NK-92 (cell line): ENCODE measurements around the gene SNX3.

Source experiments
- DNase-seq: peaks from one replicate; lab custom pipeline; 2025; ENCODE audit not compliant: unreplicated experiment; lab: John Stamatoyannopoulos, UW

Gene SNX3

DNA sequence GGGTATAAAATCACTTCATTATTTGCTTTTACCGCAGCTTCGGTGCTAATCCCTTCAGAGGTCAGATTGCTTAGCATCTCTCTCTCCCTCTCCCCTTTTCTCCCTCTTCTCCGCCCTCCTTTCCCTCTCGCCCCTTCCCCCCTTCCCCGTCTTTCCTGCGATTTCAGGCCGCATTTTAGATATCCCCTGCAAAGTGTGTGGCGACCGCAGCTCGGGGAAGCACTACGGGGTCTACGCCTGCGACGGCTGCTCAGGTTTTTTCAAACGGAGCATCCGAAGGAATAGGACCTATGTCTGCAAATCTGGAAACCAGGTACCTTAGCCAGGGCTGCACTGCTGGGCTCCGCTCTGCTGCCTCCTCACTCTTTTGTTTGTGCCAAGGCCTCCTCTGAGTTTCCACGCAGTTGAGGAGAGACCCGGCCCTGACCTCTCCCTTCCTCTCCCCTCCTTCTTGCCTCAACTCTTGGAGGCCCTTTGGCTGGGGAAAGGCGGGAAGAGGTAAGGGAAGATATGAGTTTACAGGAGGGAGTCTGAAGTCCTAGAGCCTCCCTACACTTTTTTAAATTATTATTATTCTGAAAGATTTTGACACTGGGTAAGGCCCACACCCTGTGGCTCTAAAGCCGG is 89.4 kb downstream of the SNX3 start:
- DNase-seq: no peak

- DNase-seq: no peak
Observed at GRCh38 chr6:108170332-108171290, 90.2 kb downstream of the SNX3 start.

- no peak for DNase-seq
Observed at GRCh38 chr6:108169464-108170331, 91.1 kb downstream of the SNX3 start.

- DNase-seq: no peak
Observed at GRCh38 chr6:108168501-108169463, 92.1 kb downstream of the SNX3 start.

DNA sequence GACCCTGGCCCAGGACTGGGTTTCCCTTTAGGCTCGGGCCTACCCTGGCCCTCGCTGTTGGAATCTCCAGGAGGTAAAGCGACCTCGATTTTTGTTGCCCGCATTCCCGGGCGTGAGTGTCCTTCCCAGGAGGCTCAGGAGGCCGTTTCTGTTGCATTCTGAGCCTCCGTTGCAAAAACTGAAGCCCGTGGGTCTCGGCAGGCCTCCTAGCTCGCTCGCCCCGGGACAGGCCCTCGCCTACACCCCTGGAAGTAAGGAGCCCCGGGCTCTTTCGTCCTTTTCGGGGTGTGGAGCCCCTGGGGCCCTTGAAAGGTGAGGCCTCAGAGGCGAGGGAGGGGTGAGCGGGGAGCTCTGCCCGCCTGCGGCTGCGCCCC is 92.8 kb downstream of the SNX3 start:
- no peak for DNase-seq

DNA sequence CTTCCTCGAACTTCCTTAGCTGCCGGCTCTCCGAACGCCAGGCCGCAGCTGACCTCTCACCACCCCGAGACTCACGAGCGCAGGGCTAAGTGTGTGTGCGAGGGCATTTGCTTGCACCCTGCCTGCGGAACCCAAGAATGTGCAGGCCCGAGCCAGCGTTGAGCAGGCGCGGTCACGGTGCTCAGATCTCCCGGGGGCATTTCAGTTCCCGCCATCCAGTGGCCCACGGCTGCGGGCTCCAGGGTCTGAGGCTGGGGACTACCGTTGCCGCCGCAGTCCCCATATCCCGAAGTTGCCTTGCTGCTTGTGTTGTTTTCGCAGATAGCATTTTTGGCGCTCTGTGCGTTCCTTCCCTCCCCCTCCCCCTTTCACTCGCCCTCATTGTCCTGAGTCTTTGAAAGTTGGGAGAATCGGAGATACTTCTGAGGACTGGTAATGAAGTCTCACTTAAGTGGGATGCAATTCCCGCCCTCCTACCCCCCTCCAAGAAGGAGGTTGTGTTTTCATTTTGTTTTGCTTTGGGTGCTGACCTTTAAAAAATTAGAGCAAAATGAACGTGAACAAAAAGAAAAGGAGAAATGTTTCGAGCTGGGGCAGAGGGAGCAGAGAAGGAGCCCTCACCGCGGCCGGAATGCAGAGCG is 93.3 kb downstream of the SNX3 start:
- DNase-seq: no peak

GRCh38 chr6:108166664-108167448 is 94.0 kb downstream of the SNX3 start:
- DNase-seq: no peak

GRCh38 chr6:108165714-108166663 is 94.9 kb downstream of the SNX3 start, which contains the start of gene NR2E1:
TSS of gene NR2E1 (plus strand) at chr6:108166022. CDS start at chr6:108166766, 744 bp downstream.
- DNase-seq: no peak

DNA sequence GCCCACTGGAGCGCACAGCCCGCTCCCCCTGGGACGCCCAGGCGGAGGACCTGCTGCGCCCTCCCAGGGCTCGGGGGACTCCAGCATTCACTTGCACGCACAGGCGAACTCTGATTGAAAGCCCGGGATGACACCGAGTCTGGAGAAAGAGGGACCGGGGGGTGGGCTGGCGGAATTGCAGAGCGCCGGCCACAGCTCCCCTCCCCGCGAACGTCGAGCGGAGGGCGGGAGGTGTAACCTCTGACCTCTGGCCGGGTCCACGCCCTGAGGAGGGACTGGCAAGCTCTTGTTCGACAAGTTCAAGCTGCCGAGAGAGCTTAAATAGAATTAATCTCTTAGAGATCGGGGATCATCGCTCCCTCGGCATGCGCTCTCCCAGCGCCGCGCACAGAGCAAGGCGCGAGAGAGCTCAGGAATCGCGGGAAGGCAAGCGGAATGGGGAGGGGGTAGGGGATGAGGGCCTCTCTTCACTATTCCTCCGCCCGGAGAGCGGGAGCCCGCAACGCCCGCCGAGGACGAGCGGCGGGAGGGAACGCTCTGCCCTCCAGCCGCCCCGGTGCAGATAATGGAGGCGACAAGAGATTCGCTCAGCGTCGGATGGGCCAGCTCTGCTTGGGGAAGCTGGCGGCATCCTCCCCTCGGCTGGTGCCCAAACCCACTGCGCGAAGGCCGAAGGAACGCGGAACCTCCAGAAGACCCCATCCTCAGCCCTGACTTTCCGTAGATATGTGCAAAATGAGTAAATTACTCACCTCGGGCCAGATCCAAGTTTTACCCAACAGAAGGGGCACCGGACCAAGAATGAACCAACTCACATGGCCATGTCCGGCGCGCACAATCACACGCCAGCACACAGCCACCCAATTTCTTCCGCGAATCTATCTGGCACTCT is 95.8 kb downstream of the SNX3 start:
- DNase-seq: no peak

GRCh38 chr6:108164543-108164814 is 96.4 kb downstream of the SNX3 start:
- DNase-seq: no peak

- DNase-seq: no peak
Observed at GRCh38 chr6:108163644-108164542, 96.9 kb downstream of the SNX3 start.

DNA sequence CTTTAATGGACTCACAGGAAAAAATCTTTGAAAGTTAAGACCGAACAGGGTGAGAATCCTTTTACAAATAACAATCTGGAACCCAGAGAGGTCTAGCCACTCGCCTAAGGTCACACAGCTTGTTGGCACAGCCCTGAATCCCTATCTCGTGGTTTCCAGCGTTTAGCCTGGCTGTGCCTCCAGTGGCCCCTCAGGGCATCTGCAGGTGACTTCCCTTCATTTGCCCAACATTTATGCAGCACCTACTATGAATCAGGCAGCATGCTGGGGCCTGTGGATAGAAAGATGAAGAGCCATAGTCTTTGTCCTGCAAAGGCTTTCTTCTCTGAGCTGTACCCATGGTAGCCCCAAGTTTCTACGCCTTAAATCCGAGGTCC is 97.6 kb downstream of the SNX3 start:
- no peak for DNase-seq

GRCh38 chr6:108161724-108162282 is 99.0 kb downstream of the SNX3 start:
- DNase-seq: no peak
